H9 (cell line): ENCODE data around the gene NKD2. TPM values are rescaled to one million over a fixed set of nuclear protein-coding genes. Genes with fewer than 3 reads are reported as not detected.

Experiments used
- DNase-seq: peaks from one replicate; pipeline ENCODE4 v3.0.0-alpha.2; 2017
- H2AFZ ChIP-seq: one replicate; pipeline ENCODE4 v1.6.1; 2013; ENCODE audit warnings: mild to moderate bottlenecking, low read length, control low read depth, moderate library complexity
- H2AK5ac ChIP-seq: 2 replicates; pipeline ENCODE4 v1.6.1; 2013; ENCODE audit warnings: low read length, control low read depth, mixed read lengths; ENCODE audit not compliant: insufficient read length
- H2BK120ac ChIP-seq: one replicate; pipeline ENCODE4 v1.6.1; 2013; ENCODE audit warnings: low read depth, mild to moderate bottlenecking, low read length, control low read depth, inconsistent platforms; ENCODE audit not compliant: poor library complexity, severe bottlenecking
- H2BK12ac ChIP-seq: 2 replicates; pipeline ENCODE4 v1.6.1; 2013; ENCODE audit warnings: low read length, control low read depth, mixed read lengths, low read depth; ENCODE audit not compliant: insufficient read length
- H2BK15ac ChIP-seq: 2 replicates; pipeline ENCODE4 v1.6.1; 2013; ENCODE audit warnings: low read depth, low read length, control low read depth
- H2BK20ac ChIP-seq: one replicate; pipeline ENCODE4 v1.6.1; 2013; ENCODE audit warnings: low read depth, mild to moderate bottlenecking, low read length, control low read depth, inconsistent platforms; ENCODE audit not compliant: poor library complexity, severe bottlenecking
- H2BK5ac ChIP-seq: 2 replicates; pipeline ENCODE4 v1.6.1; 2013; ENCODE audit warnings: low read length, control low read depth, mixed read lengths; ENCODE audit not compliant: insufficient read length
- H3K14ac ChIP-seq: 2 replicates; pipeline ENCODE4 v1.6.1; 2013; ENCODE audit warnings: low read length, control low read depth; ENCODE audit not compliant: insufficient read depth
- H3K18ac ChIP-seq: 2 replicates; pipeline ENCODE4 v1.6.1; 2013; ENCODE audit warnings: low read depth, mild to moderate bottlenecking, mixed read lengths, low read length, control low read depth; ENCODE audit not compliant: insufficient read length
- H3K23ac ChIP-seq: 2 replicates; pipeline ENCODE4 v1.6.1; 2013; ENCODE audit warnings: low read length, control low read depth, mixed read lengths, low read depth; ENCODE audit not compliant: insufficient read length
- H3K23me2 ChIP-seq: 2 replicates; pipeline ENCODE4 v1.6.1; 2013; ENCODE audit warnings: low read depth, mild to moderate bottlenecking, mixed read lengths, low read length, control low read depth; ENCODE audit not compliant: insufficient read length, poor library complexity, severe bottlenecking
- H3K27ac ChIP-seq: 2 replicates; pipeline ENCODE4 v1.5.1; 2013; ENCODE audit warnings: low read length, control low read depth, mixed read lengths, low read depth; ENCODE audit not compliant: insufficient read length
- H3K27me3 ChIP-seq: 2 replicates; pipeline ENCODE4 v1.6.1; 2013; ENCODE audit warnings: low read length, control low read depth, inconsistent platforms; ENCODE audit not compliant: insufficient read depth
- H3K4ac ChIP-seq: 2 replicates; pipeline ENCODE4 v1.6.1; 2013; ENCODE audit warnings: low read depth, mild to moderate bottlenecking, control low read depth, inconsistent platforms, low read length, moderate library complexity
- H3K4me1 ChIP-seq: 2 replicates; pipeline ENCODE4 v1.6.1; 2013; ENCODE audit warnings: low read length, control low read depth, inconsistent platforms; ENCODE audit not compliant: insufficient read depth
- H3K4me2 ChIP-seq: 2 replicates; pipeline ENCODE4 v1.6.1; 2013; ENCODE audit warnings: low read length, control low read depth, mixed read lengths; ENCODE audit not compliant: insufficient read length, insufficient read depth
- H3K56ac ChIP-seq: 2 replicates; pipeline ENCODE4 v1.6.1; 2013; ENCODE audit warnings: low read depth, mild to moderate bottlenecking, mixed read lengths, low read length, control low read depth; ENCODE audit not compliant: insufficient read length
- H3K79me1 ChIP-seq: 2 replicates; pipeline ENCODE4 v1.6.1; 2013; ENCODE audit warnings: low read depth, mild to moderate bottlenecking, moderate library complexity, low read length, control low read depth, inconsistent platforms; ENCODE audit not compliant: insufficient read depth, poor library complexity, severe bottlenecking
- H3K79me2 ChIP-seq: 2 replicates; pipeline ENCODE4 v1.6.1; 2013; ENCODE audit warnings: low read length, control low read depth, inconsistent platforms; ENCODE audit not compliant: insufficient read depth
- H3K9ac ChIP-seq: 2 replicates; pipeline ENCODE4 v1.6.1; 2013; ENCODE audit warnings: low read length, control low read depth, mixed read lengths; ENCODE audit not compliant: insufficient read length; ENCODE audit errors: extremely low read depth
- H3K9me3 ChIP-seq: one replicate; pipeline ENCODE4 v1.6.1; 2013; ENCODE audit warnings: low read depth, low read length, inconsistent platforms; ENCODE audit not compliant: control insufficient read depth
- H3T11ph ChIP-seq: one replicate; pipeline ENCODE4 v1.6.1; 2013; ENCODE audit warnings: mild to moderate bottlenecking, low read length, control low read depth, inconsistent platforms
- H4K20me1 ChIP-seq: one replicate; pipeline ENCODE4 v1.6.1; 2013; ENCODE audit not compliant: control insufficient read depth, insufficient read length, insufficient read depth
- H4K5ac ChIP-seq: 2 replicates; pipeline ENCODE4 v1.6.1; 2013; ENCODE audit warnings: low read depth, mild to moderate bottlenecking, mixed read lengths, low read length, control low read depth; ENCODE audit not compliant: insufficient read length
- H4K8ac ChIP-seq: replicated peaks from 2 replicates; pipeline ENCODE4 v1.6.1; 2013; ENCODE audit warnings: low read length, control low read depth, mixed read lengths, low read depth; ENCODE audit not compliant: insufficient read length
- H4K91ac ChIP-seq: 2 replicates; pipeline ENCODE4 v1.6.1; 2013; ENCODE audit warnings: low read depth, mild to moderate bottlenecking, moderate library complexity, mixed read lengths, low read length, control low read depth; ENCODE audit not compliant: insufficient read length
- H3K27ac Mint-ChIP-seq, 3 experiments: 2 replicates in 2 of 3; 3 replicates in 1 of 3; pipeline ENCODE4 v1.8.0; 2020 to 2021; ENCODE audit warnings: mixed read lengths in 3 of 3, mild to moderate bottlenecking in 1 of 3, moderate library complexity in 1 of 3
- H3K27me3 Mint-ChIP-seq: 2 replicates; pipeline ENCODE4 v1.8.0; 2021; ENCODE audit warnings: low read depth, mild to moderate bottlenecking, moderate library complexity, mixed read lengths
- H3K36me3 Mint-ChIP-seq, 3 experiments: 2 replicates in 2 of 3; 3 replicates in 1 of 3; pipeline ENCODE4 v1.8.0; 2020 to 2021; ENCODE audit warnings: low read depth in 3 of 3, mixed read lengths in 3 of 3; ENCODE audit not compliant: insufficient read depth in 1 of 3
- H3K4me1 Mint-ChIP-seq, 2 experiments: 2 replicates each; pipeline ENCODE4 v1.8.0; 2020; ENCODE audit warnings: mixed read lengths in 2 of 2
- H3K4me3 Mint-ChIP-seq, 2 experiments: 2 replicates in 1 of 2; 3 replicates in 1 of 2; pipeline ENCODE4 v1.8.0; 2020 to 2021; ENCODE audit warnings: mild to moderate bottlenecking in 2 of 2, mixed read lengths in 2 of 2, moderate library complexity in 1 of 2
- H3K9me3 Mint-ChIP-seq, 2 experiments: 2 replicates in 1 of 2; 3 replicates in 1 of 2; pipeline ENCODE4 v1.8.0; 2020; ENCODE audit warnings: mild to moderate bottlenecking in 2 of 2, mixed read lengths in 2 of 2, moderate library complexity in 1 of 2
- CTCF ChIP-seq: fragments of 200-600 bp; sonication (generic); conservative IDR thresholded peaks from 3 replicates; pipeline ENCODE4 v1.8.0; 2021; ENCODE audit warnings: antibody characterized with exemption, mild to moderate bottlenecking
- WGBS: extraction: QIAGEN DNeasy Blood & Tissue Kit; methylation state at CpG from one replicate; pipeline ENCODE4 v1.1.7; 2013; ENCODE audit warnings: missing lambda C conversion rate, low lambda C conversion rate, mixed read lengths; ENCODE audit not compliant: insufficient read length; ENCODE audit errors: extremely low coverage; 5-methylcytosine and 5-hydroxymethylcytosine counted together
- total RNA-seq: library from RNA; stranded (reverse); gene quantifications from 2 replicates; pipeline ENCODE4 v1.2.1, GENCODE V29; 2021

The NKD2 gene
- total RNA-seq, 1 experiment from 2014 or later: 7.3 TPM

DNA sequence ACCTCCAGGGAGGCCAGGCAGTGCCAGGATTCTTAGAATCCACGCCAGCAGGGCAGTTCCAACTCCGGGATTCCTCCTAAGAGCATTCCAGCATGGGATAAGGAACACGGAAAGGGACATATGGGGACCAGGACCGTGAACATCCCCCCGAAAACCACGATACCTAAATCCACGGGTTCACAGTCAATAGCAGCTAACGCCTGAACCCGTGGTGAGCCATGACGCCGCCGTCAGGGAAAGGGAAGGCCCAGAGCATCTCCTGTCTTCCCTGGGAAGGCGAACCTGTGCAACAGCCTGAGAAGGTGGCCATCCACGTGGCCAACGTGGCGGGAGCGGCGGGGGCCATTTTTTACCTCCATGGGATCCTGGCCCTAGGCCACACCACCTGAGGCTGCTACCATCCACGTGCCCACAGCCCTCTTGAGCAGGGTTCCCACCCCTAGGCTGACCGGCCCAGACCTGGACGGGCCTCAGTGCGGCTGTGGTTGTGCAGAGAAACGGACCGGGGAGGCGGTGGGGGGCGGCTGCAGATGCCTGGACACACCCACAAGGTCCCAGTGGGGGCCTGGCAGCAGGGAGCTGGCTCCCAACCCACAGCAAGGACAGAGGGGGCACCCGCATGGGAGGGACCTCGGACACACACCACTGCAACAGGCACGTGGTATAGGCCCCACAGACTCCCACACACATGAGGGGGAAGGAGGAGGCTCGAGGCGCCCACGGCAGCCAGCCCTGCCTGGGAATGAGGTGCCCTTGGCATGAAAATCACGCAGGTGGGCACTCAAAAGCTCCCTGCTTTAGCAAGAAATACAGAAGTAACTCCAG lies 60.5 kb downstream of the NKD2 start:
- H3K27me3 Mint-ChIP-seq: no peaks in the 10 kb centered on the region
- WGBS: no CpG with 5 or more reads among the region's 33 CpGs
- no peak overlapping the region for H3T11ph ChIP-seq

More for the DNA sequence above, 60.5 kb downstream of the NKD2 start:
- no peak overlapping the region for H2BK5ac ChIP-seq
- no peak overlapping the region for H3K23ac ChIP-seq
- H3K56ac ChIP-seq: no peak overlapping the region
- no peak overlapping the region for H3K4me2 ChIP-seq
- no peaks in the 10 kb centered on the region for H3K27me3 ChIP-seq
- Mint-ChIP-seq H3K4me3 (no peak overlapping the region), H3K36me3 (peaks cover 2 to 30% (median 6%) of the 10 kb centered on the region in 3 experiments; a peak in 5 of 7 replicates), H3K9me3 (no peaks in the 10 kb centered on the region), H3K4me1 (peaks cover 0 to 3% of the 10 kb centered on the region in 2 experiments; a peak in 1 of 4 replicates), H3K27ac (peak overlapping the region in 1 of 3 experiments; percentile 57; a peak in 4 of 7 replicates)
- H3K9ac ChIP-seq: no peak overlapping the region
- no peak overlapping the region for H4K91ac ChIP-seq
- no peaks in the 10 kb centered on the region for H3K23me2 ChIP-seq
- H3K14ac ChIP-seq: no peak overlapping the region
- no peaks in the 10 kb centered on the region for H3K79me1 ChIP-seq
- H4K8ac ChIP-seq: no peak overlapping the region
- no peaks in the 10 kb centered on the region for H3K9me3 ChIP-seq
- no peak overlapping the region for H2BK120ac ChIP-seq
- H4K5ac ChIP-seq: no peak overlapping the region
- no peak for DNase-seq
- H3K18ac ChIP-seq: no peak overlapping the region
- TF ChIP-seq CTCF: no peak
- no peaks in the 10 kb centered on the region; the same call in 1 of the 2 replicates for H3K79me2 ChIP-seq
- no peak overlapping the region for H2BK12ac ChIP-seq
- H2AK5ac ChIP-seq: no peak overlapping the region
- no peaks in the 10 kb centered on the region for H4K20me1 ChIP-seq
- no peak overlapping the region for H2BK20ac ChIP-seq
- H3K27ac ChIP-seq: no peak overlapping the region
- no peak overlapping the region for H2BK15ac ChIP-seq
- no peak overlapping the region for H3K4ac ChIP-seq
- no peak overlapping the region for H2AFZ ChIP-seq
- no peaks in the 10 kb centered on the region for H3K4me1 ChIP-seq
